Measurements from ENCODE around the gene CBARP. TPM values are rescaled to one million over a fixed set of nuclear protein-coding genes. Genes with fewer than 3 reads are reported as not detected.

The CBARP gene
- total and polyA plus RNA-seq, 9 of the 15 experiments (the other 6 are each of a cell fraction or from before 2014, with no cell fraction given) = 0.03 to 8.9 (median 1.2) TPM; not detected in 1

GRCh38 chr19:1274081-1274851 is 36.5 kb upstream of the CBARP start (continued):
- no peak for TF ChIP-seq IRF9 (tag; IDR thresholded peaks at IDR 0.05)
- no peak for TF ChIP-seq COPS2 (conservative IDR thresholded peaks at IDR 0.05)
- TF ChIP-seq CUX1 (CRISPR knock-in tag; IDR thresholded peaks at IDR 0.05) = no peak; the same call in 1 of the 2 replicates
- TF ChIP-seq TCF7 (IDR thresholded peaks at IDR 0.05; ENCODE audit: borderline replicate concordance) = no peak
- no peak for TF ChIP-seq KLF6 (CRISPR knock-in tag; IDR thresholded peaks at IDR 0.05; ENCODE audit: borderline replicate concordance)
- TF ChIP-seq ZNF280B (CRISPR knock-in tag; IDR thresholded peaks at IDR 0.05) = no peak
- no peak for TF ChIP-seq ID3 (CRISPR knock-in tag; IDR thresholded peaks at IDR 0.05)
- no peak for TF ChIP-seq ID3 (tag; IDR thresholded peaks at IDR 0.05)
- TF ChIP-seq HDAC8 (tag; IDR thresholded peaks at IDR 0.05) = no peak
- no peak for TF ChIP-seq ZNF212 (CRISPR knock-in tag; IDR thresholded peaks at IDR 0.05)
- TF ChIP-seq FOXP1 (CRISPR knock-in tag; IDR thresholded peaks at IDR 0.05) = no peak
- TF ChIP-seq SP1 (CRISPR knock-in tag; IDR thresholded peaks at IDR 0.05) = 0 out of 2 replicates have a peak, but pooled peaks have one; percentile 14
- no peak for TF ChIP-seq HDGF (IDR thresholded peaks at IDR 0.05)
- TF ChIP-seq SIRT6 (IDR thresholded peaks at IDR 0.05; ENCODE audit: low read depth, low read length) = no peak
- TF ChIP-seq MYBL2 (IDR thresholded peaks at IDR 0.05; ENCODE audit: low read depth) = no peak
- no peak for TF ChIP-seq MYBL2 (CRISPR knock-in tag; IDR thresholded peaks at IDR 0.05; ENCODE audit: borderline replicate concordance)
- no peak for TF ChIP-seq FOXM1 (IDR thresholded peaks at IDR 0.05; ENCODE audit: low read depth)
- no peak for TF ChIP-seq FOXM1 (CRISPR knock-in tag; IDR thresholded peaks at IDR 0.05; ENCODE audit: low read depth)
- TF ChIP-seq ETV6 (IDR thresholded peaks at IDR 0.05; ENCODE audit: borderline replicate concordance in 1 of 2, low read depth in 2 of 2, low read length in 1 of 2) = no peak
- TF ChIP-seq ETV6 (CRISPR knock-in tag; IDR thresholded peaks at IDR 0.05; ENCODE audit: borderline replicate concordance) = no peak
- no peak for TF ChIP-seq ZNF41 (CRISPR knock-in tag; conservative IDR thresholded peaks at IDR 0.05)

Measured in K562 (cell line).